Lung (tissue), 12 donors: Measurements from ENCODE around the gene FBRSL1. TPM values are rescaled to one million over a fixed set of nuclear protein-coding genes. Genes with fewer than 3 reads are reported as not detected.

ENCODE experiments used
- ATAC-seq: fragments of 200-7000 bp; cut with Tn5 transposase; one replicate; pipeline ENCODE4 v1.9.1; 2020; ENCODE audit warnings: moderate number of reproducible peaks; ENCODE audit not compliant: insufficient read depth, low FRiP score
- DNase-seq, 3 donors: peaks; one replicate each; pipeline ENCODE4 v3.0.0-alpha.2; 2013 to 2017
- H3K27ac ChIP-seq, 2 donors: one replicate each; pipeline ENCODE4 v1.5.1; 2013; ENCODE audit warnings: mild to moderate bottlenecking in 2 of 2, moderate library complexity in 2 of 2, control low read depth in 1 of 2, inconsistent platforms in 1 of 2, low read depth in 1 of 2, low read length in 1 of 2
- H3K27me3 ChIP-seq, 3 donors: one replicate each; pipeline ENCODE4 v1.5.1; 2013; ENCODE audit warnings: low read length in 2 of 3; ENCODE audit not compliant: control insufficient read depth in 3 of 3, insufficient read depth in 3 of 3
- H3K36me3 ChIP-seq, 4 donors: one replicate each; pipeline ENCODE4 v1.5.1; 2013; ENCODE audit warnings: low read length in 4 of 4, mild to moderate bottlenecking in 1 of 4, moderate library complexity in 1 of 4; ENCODE audit not compliant: control insufficient read depth in 4 of 4, insufficient read depth in 4 of 4
- H3K4me1 ChIP-seq, 5 donors: one replicate each; pipeline ENCODE4 v1.5.1; 2013; ENCODE audit warnings: low read length in 5 of 5, mild to moderate bottlenecking in 2 of 5, moderate library complexity in 1 of 5; ENCODE audit not compliant: control insufficient read depth in 5 of 5, insufficient read depth in 5 of 5
- H3K4me3 ChIP-seq: one replicate; pipeline ENCODE4 v1.5.1; 2013; ENCODE audit warnings: mild to moderate bottlenecking, control low read depth, moderate library complexity
- H3K9ac ChIP-seq, 2 donors: one replicate each; pipeline ENCODE4 v1.5.1; 2013; ENCODE audit warnings: low read length in 2 of 2, control low read depth in 1 of 2; ENCODE audit not compliant: insufficient read depth in 1 of 2
- H3K9me3 ChIP-seq, 4 donors: one replicate each; pipeline ENCODE4 v1.5.1; 2013; ENCODE audit warnings: low read length in 3 of 4, mild to moderate bottlenecking in 1 of 4, moderate library complexity in 1 of 4; ENCODE audit not compliant: control insufficient read depth in 4 of 4, insufficient read depth in 3 of 4
- WGBS, 2 donors: extraction: QIAGEN DNeasy Blood & Tissue Kit; methylation state at CpG; one replicate each; pipeline ENCODE4 v1.1.7; 2013; 5-methylcytosine and 5-hydroxymethylcytosine counted together
- polyA plus RNA-seq, 2 donors: library from polyadenylated mRNA; stranded (reverse); fragments of 200-250 nt; gene quantifications; one replicate each; pipeline ENCODE4 v1.2.1, GENCODE V29; 2013
- total RNA-seq, 2 donors: library from RNA; depleted of rRNA in 1 of 2; stranded (reverse); fragments of >200 nt in 1 of 2; gene quantifications; one replicate each; pipeline ENCODE4 v1.2.1, GENCODE V29; 2014 to 2021
- TF ChIP-seq, protein P1 (sequence below): IDR thresholded peaks from 2 replicates; pipeline ENCODE4 v1.5.1; 2012; ENCODE audit warnings: mild to moderate bottlenecking; ENCODE audit errors: control extremely low read depth, extremely low read depth
- donor health status: control.
- donor health status: control.
- donor health status: Bipolar disorder and iron deficiency.
- donor health status: healthy.
- donor health status: DM: yes; HTN: yes; CAD: no.

FBRSL1 gene
- total and polyA plus RNA-seq, 4 donors, result 10.6 to 56.9 (median 22.3) TPM

DNA sequence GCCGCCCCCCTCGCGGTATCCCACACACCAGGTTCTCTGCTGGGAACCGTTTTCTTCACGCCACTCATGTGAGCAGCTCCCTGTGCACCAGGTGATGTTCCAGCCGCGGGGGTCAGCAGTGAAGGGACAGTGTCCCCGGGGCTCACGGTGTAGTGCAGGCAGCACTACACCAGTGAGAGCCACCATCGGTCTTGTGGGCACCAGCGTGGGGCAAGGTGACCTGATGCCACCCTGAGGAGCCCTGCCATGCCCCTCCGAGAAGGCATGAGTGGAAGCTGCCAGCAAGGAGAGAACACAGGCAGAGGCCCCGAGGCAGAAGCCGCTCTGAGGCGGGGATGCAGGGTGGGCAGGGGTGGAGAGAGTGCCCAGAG lies 11.5 kb upstream of the FBRSL1 start:
- 90% methylated on average over 15 of the region's 15 CpGs for WGBS, 2 donors
- peaks cover 0 to 3% (median 0%) of the 10 kb centered on the region in 5 donors for H3K4me1 ChIP-seq
- no peak overlapping the region for H3K9ac ChIP-seq
- no peak overlapping the region for H3K27ac ChIP-seq
- H3K9me3 ChIP-seq, result peaks cover 0 to 2% (median 0%) of the 10 kb centered on the region in 4 donors
- TF ChIP-seq, protein P1, sequence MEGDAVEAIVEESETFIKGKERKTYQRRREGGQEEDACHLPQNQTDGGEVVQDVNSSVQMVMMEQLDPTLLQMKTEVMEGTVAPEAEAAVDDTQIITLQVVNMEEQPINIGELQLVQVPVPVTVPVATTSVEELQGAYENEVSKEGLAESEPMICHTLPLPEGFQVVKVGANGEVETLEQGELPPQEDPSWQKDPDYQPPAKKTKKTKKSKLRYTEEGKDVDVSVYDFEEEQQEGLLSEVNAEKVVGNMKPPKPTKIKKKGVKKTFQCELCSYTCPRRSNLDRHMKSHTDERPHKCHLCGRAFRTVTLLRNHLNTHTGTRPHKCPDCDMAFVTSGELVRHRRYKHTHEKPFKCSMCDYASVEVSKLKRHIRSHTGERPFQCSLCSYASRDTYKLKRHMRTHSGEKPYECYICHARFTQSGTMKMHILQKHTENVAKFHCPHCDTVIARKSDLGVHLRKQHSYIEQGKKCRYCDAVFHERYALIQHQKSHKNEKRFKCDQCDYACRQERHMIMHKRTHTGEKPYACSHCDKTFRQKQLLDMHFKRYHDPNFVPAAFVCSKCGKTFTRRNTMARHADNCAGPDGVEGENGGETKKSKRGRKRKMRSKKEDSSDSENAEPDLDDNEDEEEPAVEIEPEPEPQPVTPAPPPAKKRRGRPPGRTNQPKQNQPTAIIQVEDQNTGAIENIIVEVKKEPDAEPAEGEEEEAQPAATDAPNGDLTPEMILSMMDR, result no peak
- no peak for ATAC-seq
- no peak for DNase-seq
- no peak overlapping the region for H3K4me3 ChIP-seq
- H3K27me3 ChIP-seq, result no peaks in the 10 kb centered on the region
- H3K36me3 ChIP-seq, result no peaks in the 10 kb centered on the region

- H3K27me3 ChIP-seq, result no peaks in the 10 kb centered on the region
- H3K27ac ChIP-seq, result no peak overlapping the region
- no peaks in the 10 kb centered on the region for H3K36me3 ChIP-seq
- H3K9ac ChIP-seq, result no peak overlapping the region
- ATAC-seq (no peak), DNase-seq (no peak)
- 78 to 87% methylated on average over 16 of the region's 16 CpGs for whole genome bisulfite sequencing, 2 donors
- peaks cover 0 to 3% (median 0%) of the 10 kb centered on the region in 5 donors for H3K4me1 ChIP-seq
- TF ChIP-seq, protein P1, result no peak
- no peak overlapping the region for H3K4me3 ChIP-seq
- H3K9me3 ChIP-seq, result peaks cover 0 to 2% (median 0%) of the 10 kb centered on the region in 4 donors
Observed at GRCh38 chr12:132478845-132479244, 11.1 kb upstream of the FBRSL1 start.

- H3K4me1 ChIP-seq, result peaks cover 0 to 3% (median 0%) of the 10 kb centered on the region in 5 donors
- no peak overlapping the region for H3K9ac ChIP-seq
- TF ChIP-seq, protein P1, result no peak
- peaks cover 0 to 2% (median 0%) of the 10 kb centered on the region in 4 donors for H3K9me3 ChIP-seq
- 89 to 90% methylated on average over 12 to 13 of the region's 13 CpGs for WGBS, 2 donors
- DNase-seq (no peak), ATAC-seq (no peak)
- H3K4me3 ChIP-seq, result no peak overlapping the region
- H3K36me3 ChIP-seq, result no peaks in the 10 kb centered on the region
- no peaks in the 10 kb centered on the region for H3K27me3 ChIP-seq
- H3K27ac ChIP-seq, result no peak overlapping the region
Observed at GRCh38 chr12:132479291-132479690, 10.7 kb upstream of the FBRSL1 start.
